ENCODE results near the gene C1QL1.

Gene C1QL1

GRCh38 chr17:44912763-44913544 is 55.1 kb downstream of the C1QL1 start:
- no peak for DNase-seq

GRCh38 chr17:44911133-44912001 is 56.7 kb downstream of the C1QL1 start:
- no peak for DNase-seq

GRCh38 chr17:44910231-44911106 is 57.6 kb downstream of the C1QL1 start:
- DNase-seq = no peak
